GM12801 (cell line): ENCODE results near the gene DUS1L.

Source experiments
- CTCF ChIP-seq: IDR thresholded peaks from one replicate; pipeline ENCODE4 v1.5.1; 2011; ENCODE audit warnings: control low read depth; ENCODE audit not compliant: insufficient read length; ENCODE audit errors: extremely low read depth

Gene DUS1L

GRCh38 chr17:82089723-82090548 lies 24.3 kb upstream of the DUS1L start:
- no peak for TF ChIP-seq CTCF

- TF ChIP-seq CTCF = no peak
Observed at GRCh38 chr17:82088838-82089722, 23.5 kb upstream of the DUS1L start.

- TF ChIP-seq CTCF = no peak
Observed at GRCh38 chr17:82087961-82088837, 22.6 kb upstream of the DUS1L start.

GRCh38 chr17:82086941-82087906 lies 21.6 kb upstream of the DUS1L start:
- no peak for TF ChIP-seq CTCF

GRCh38 chr17:82085931-82086764 lies 20.5 kb upstream of the DUS1L start:
- TF ChIP-seq CTCF = no peak
